GM19467 (cell line): ENCODE results near the gene DSEL.

ENCODE experiments used
- ATAC-seq: cut with Tn5 transposase; IDR thresholded peaks from one replicate; pipeline ENCODE4 v1.9.1; 2021; ENCODE audit warnings: mild to moderate bottlenecking, moderate library complexity; ENCODE audit not compliant: unreplicated experiment

DSEL gene

GRCh38 chr18:67516539-67517443, at the start of gene DSEL:
TSS of gene DSEL (minus strand) at chr18:67516720. CDS start at chr18:67514608, 2,112 bp downstream.
- ATAC-seq: peak; percentile 95

- no peak for ATAC-seq
Observed at GRCh38 chr18:67553437-67553836, 36.9 kb upstream of the DSEL start.

DNA sequence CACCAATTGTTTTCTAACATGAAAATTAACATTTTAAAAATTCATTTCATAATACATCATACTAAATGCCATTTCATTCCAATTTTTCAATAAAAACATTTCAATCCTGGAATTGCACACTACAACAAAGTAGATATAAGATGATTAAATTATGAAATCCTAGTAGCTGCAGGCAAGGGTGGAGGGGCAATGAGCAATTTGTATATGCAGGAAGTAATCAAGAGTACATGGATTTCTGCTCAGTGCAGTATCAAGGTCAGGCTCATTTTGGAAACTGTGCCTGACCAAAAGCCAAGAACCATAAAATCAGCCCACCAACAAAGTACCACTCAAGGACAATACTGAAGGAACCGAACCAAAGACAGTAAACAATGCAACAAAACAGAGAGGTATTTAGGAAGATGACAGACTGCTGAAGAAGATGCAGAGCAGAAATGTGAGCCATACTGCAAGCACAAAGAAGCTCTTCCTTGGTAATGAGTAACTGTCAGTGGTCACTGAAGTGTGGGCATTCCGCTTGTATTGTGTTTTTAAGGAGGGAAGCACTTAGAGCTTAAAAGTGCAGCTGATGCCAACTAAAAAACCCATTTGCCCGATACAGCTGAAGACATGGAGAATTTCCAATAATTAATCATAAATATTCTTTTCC, 34.5 kb upstream of the DSEL start:
- no peak for ATAC-seq

GRCh38 chr18:67549946-67550345, 33.4 kb upstream of the DSEL start:
- no peak for ATAC-seq

GRCh38 chr18:67545681-67546080, 29.2 kb upstream of the DSEL start:
- no peak for ATAC-seq

- ATAC-seq: no peak
Observed at GRCh38 chr18:67540559-67540958, 24.0 kb upstream of the DSEL start.

DNA sequence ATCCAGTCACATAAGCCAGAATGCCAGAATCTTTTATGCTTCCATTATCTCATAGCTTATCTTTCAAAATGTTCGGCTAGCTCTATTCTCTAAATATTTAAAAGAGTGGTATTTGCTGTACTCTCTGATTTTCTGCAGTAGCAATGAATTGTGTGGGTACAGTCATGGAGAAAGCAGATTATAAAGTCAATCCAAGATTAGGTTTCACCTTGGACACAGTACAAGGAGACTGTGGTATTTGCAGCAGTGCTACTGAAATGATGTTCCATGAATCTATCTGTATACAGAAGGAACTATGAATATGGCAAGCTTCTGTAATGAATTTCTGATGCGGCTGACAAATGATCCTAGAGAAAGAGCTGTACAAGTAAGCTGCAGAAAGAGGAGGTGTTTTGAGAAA, 15.4 kb upstream of the DSEL start:
- no peak for ATAC-seq

DNA sequence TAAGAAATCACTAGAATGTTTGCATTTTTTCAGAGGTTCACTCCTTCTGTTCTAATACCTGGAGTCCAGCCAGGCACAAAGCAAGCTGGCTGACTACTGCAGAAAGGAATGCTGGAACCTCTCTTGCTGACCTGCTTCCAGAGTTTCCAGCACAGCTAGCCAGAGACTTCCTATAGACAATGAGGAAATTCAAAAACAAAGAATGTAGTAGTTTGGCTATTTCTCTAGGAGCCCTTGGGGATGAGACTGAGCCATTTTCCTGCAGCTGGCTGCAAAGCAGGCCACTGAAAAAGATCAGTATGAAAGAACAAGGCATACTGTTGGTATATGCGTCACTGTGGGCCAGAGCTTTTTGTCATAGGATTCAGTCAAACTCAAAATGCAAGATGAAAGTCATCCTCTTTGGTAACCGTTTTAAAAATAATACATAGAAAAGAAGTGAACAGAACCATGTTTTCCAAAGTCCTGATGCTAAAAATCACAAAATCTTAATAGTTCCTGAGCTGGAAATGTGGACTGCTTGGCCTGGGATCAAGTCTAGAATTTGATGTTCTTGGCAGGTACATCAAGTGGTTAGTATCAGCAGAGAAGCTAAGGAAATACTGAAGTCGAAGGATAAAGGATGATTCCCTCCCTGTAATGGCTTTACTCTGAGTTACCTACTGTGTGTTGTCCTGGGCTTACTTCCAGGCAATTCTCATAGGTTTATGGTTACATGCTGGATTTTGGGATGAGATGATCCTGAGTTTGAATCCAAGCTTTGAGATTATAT, 9.0 kb upstream of the DSEL start:
- no peak for ATAC-seq

GRCh38 chr18:67520351-67520921, 3.9 kb upstream of the DSEL start:
- ATAC-seq: no peak

- ATAC-seq: no peak
Observed at GRCh38 chr18:67519592-67519991, 3.1 kb upstream of the DSEL start.

- ATAC-seq: no peak
Observed at GRCh38 chr18:67518566-67518965, 2.0 kb upstream of the DSEL start.

DNA sequence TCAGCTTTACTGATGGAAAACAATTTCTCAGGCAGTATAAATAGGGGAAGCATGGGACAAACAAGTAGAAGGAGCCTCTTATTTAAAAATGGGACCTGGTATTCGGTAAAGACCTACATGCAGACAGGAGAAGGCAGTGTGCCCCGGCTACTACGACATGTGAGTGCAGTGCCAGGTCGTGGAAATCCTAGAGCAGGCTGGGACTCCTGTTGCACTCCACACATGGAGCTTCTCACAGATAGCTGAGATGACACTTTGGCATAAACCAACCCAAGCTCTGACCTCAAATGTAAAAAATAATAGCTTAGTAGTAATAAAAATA, 885 bp upstream of the DSEL start:
- no peak for ATAC-seq

DNA sequence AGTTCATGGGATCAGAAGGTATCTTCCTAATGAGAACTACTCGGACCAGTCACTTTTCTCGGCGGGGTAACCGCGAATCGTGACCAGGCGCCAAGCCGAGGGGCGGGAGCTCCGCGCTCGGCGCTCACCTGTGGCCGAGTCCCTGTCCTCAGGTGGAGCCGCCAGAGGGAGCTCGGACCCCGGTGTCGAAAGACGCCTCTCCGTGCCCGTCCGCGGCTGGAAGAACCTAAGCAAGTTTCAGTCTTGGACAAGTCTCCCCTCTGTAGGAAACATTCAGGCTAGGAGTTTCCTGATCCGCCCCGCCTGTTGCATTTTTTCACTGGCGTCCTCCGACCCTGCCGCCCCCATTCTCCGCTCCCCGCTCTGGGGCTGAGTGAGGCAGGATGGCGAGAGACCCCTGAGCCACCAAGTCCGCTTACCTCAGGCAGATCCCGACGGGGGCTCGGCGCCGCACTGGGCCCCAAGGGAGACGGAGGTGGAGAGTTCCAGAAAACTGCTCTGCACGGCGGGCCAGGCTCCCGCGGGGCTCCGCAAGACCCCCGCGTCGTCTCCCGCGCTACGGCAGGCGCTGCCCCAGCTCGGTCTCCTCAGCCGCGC, 480 bp downstream of the DSEL start:
- peak; percentile 34 for ATAC-seq

DNA sequence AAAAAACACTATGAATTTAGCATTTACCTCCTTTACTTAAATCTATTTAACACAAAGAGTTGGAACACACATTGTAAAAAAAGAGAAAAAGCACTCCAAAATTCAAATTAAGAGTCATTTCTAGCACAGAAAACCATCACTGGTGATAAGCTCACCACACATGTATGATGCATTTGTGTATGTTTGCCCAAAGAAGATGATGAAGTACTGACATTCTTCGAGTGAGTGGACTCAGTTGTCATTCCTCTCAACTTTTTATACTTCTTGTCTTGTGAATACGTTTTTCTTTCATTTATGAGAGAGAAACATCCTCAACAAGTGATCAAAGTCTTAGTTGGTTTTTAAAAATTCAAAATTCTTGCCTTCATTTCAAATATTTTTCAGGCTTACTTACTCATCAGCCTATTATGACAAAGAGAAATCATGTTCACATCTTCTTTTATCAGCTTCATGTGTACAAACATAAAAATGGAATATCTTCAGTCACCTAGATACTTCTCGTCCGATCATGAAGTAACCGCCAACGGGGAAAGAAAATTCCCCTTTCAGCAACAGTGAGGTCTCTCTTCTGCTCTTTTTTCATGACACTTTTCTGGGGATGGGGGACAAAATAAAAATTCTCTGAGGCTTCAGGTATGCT, 1.5 kb downstream of the DSEL start:
- ATAC-seq: no peak

- ATAC-seq: no peak
Observed at GRCh38 chr18:67514465-67514864, 2.1 kb downstream of the DSEL start.

- no peak for ATAC-seq
Observed at GRCh38 chr18:67513280-67513679, 3.2 kb downstream of the DSEL start.

- no peak for ATAC-seq
Observed at GRCh38 chr18:67511840-67512239, 4.7 kb downstream of the DSEL start.

DNA sequence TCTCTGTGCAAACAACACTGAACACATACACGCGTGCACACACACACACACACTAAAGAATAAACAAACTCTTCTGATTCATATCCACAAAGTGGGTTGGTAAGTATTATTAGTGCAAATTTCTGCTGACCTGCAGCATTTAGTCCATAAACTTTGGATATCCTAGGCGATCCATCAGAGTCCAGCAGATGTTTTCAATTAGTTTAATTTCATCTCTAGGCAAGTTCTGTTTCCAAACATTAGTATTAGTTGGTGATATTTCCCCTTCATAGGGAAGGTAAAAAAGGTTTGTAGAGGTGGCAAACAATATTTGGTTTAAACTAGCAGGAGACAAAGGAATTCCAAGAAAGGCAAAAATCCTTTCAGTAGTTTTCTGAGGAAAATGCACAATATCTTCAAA, 5.7 kb downstream of the DSEL start:
- no peak for ATAC-seq

DNA sequence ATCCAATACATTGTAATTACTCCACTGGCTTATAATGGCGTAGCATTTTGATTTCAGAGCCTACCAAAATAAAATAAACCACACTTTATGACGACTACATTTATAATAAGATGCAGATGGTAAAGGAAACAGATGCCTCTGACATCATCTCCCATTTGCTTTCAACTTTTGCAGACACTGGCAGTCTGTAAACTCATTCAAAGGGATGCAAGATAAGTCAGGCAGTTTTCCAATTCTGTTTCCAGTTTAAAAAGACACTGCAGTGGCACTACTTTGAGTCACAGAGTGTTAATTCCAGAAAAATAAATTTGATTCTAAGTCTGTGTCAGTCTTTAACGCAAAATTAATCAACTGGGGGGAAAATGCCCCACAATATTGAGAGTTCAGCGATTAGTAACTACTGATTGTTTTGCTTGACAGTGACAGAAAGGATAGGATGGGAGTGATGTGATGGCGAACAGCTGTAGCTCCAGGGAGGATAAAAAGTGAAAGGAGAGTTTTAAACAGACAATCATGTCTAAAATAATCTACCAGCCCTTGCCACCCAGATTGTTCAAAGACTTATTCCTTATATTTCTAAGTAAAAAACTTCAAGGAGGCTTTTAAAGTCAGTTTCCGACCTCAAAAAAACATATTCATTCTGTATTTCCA, 6.7 kb downstream of the DSEL start:
- no peak for ATAC-seq

DNA sequence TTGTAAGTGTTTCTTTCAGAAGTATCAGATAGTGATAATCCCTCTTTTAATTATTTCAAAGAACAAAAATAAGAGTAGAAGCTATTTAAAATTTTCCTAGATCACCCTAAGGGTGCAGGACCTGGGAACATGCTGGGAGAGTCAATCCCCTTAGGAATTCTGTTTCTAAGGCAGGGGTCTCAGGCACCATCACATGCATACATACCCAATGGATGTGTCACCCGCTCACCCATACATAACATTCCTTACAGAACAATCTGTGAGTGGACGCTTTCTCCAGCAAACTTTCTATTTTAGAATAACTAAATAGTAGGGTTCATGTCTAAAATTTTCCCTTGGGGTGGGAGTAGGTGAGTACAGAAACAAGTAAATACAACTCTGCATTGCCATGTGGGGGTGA, 8.4 kb downstream of the DSEL start:
- ATAC-seq: no peak
